T47D (cell line): ENCODE results near the gene KRTAP4-11.
"Not testable (repeated sequence)": the region's sequence is repeated elsewhere in the genome, so short reads cannot be mapped to it uniquely, and the experiment has no call there.

ENCODE experiments used
- DNase-seq, 2 experiments: peaks; one replicate each; pipeline versions ENCODE4 v3.0.0 to v3.0.0-alpha.2; 2011 to 2012; ENCODE audit warnings: low read depth in 1 of 2, low spot score in 1 of 2
- JUND ChIP-seq: IDR thresholded peaks from 2 replicates; pipeline ENCODE4 v1.6.1; 2012; ENCODE audit warnings: low read depth
- in situ Hi-C: cut with HindIII; loops from 2 replicates; pipeline ENCODE4 v1.10.0; 2016; ENCODE audit warnings: low sequenced_read_pairs, low pct_unique_long_range_greater_than_20kb

The KRTAP4-11 gene

DNA sequence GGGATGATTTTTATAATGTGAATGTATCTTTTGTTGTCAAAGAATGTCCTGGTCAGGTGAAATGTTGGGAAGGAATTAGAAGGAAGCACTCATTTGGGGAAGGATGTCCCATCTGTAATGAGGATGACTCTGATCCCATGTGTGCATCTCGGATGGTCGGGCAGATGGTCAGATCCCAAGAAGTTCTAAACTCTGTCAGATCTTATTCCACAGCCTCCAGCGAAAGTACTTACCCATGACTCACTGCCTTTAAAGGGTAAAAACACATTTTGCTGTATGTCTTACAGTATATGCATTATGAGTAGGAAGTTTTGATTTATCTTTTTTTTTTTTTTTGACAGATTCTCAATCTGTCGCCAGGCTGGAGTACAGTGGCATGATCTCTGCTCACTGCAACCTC lies 548 bp upstream of the KRTAP4-11 start:
- in situ Hi-C loops, result no loop called here
- TF ChIP-seq JUND, result no peak
- no peak for DNase-seq

DNA sequence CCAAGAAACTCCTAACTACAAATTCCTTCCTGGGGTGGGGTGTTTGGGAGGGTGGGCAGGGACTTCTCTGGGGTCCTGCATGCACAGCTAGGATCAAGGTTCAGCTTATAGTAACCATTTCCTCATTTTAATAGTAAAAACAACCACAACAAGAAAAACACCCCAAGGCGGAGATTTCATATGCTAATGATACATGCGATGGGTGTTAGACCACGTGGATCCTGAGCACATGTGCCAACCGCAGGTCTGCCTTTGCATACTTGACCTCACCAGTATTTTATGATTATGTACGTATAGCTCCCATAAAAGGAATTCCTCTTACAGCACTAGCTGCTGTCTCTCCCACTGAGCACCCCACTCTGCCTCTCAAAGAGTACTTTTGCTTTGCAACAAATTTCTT lies 1.9 kb downstream of the KRTAP4-11 start:
- no peak for TF ChIP-seq JUND
- in situ Hi-C loops, result no loop called here
- DNase-seq, result peak in 1 of 2 experiments; percentile 56

DNA sequence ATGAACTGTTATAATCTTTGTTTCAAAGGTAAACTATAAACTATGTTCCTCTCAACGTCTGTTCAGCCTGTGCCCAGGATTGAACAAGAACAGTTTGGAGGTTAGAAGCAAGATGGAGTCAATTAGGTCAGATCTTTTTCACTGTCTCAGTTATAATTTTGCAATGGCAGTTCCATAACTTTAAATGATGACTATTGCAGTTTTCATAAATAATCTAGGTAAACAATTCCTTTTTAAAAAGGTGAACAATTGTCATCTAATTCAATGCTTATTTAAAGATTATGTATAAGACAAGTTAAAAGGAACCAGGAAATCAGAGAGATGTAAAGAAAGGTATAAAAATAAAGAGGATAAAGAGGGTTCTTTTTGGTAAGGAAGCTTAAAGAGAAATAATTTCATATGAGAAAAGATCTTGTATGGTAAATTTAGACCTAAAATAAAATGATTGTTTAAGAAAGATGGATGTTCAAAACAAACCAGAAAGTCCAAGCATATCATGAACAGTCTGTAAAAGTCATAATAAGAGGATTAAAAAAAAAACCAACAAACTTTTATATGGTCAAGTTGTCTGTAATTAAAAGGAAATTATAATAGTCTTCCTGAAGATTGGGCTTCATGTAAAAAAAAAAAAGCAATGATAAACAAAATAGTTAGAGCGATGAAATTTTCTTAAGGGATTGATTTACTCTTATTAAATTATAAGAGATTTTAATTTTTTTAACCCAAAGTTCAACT lies 6.9 kb downstream of the KRTAP4-11 start:
- DNase-seq, result no peak
- in situ Hi-C loops, result no loop called here
- TF ChIP-seq JUND, result no peak

DNA sequence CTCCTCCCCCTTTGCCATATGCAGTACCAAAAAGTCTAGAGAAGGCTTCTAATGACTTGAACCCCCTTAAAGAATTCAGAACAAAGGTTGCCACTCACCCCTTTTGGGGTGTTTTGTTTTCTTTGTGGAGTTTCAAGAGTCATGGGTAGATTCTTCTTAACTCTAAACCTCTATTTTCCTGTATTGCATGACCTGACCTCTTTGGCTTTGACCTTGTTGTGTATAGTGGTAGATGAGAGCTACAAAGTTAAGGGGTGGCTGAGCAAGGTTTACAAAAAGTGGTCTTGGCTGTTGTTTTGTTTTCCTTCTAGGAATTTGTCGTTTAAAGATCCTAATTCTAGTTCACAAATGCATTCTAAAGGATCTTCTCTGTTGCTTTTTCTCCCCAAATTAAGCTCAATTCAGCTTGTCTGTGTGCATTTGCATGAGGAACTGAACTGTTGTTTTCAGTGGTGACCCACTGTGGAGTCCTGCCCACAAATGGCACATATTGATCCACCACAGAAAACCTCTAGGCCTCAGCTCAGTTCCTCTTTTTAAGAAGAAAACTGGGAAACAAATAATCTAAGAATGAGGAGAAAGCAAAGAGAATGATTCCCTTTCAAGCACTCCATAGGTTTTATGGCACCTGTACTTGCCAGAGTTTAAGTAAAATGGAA lies 9.3 kb downstream of the KRTAP4-11 start:
- in situ Hi-C loops, DNase-seq: not testable (repeated sequence)

DNA sequence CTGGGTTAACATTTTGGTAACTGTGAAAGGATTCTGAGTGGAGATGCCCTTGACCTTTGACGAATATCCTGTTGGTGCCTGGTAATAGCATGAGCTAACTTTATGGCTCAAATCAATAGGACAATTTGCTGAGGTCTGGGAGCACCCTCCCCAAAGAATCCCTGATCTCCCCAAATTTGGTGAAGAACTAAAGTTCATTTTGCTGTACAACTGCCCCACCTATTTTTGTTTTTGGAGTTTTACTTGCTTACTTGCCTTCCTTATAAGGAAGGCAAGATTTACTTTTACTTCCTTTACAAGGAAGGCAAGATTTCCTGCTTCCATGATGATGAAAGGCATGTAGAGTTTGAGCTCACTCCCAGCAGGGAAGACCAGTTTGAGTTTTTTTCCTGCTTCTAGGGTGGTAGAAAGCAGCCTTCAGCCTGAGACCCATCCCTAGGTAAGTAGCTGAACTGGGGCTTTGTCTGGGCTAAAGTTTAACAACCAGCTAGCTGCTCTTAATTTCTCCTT lies 10.2 kb downstream of the KRTAP4-11 start:
- DNase-seq, result no peak
- in situ Hi-C loops, result no loop called here
- TF ChIP-seq JUND, result no peak

DNA sequence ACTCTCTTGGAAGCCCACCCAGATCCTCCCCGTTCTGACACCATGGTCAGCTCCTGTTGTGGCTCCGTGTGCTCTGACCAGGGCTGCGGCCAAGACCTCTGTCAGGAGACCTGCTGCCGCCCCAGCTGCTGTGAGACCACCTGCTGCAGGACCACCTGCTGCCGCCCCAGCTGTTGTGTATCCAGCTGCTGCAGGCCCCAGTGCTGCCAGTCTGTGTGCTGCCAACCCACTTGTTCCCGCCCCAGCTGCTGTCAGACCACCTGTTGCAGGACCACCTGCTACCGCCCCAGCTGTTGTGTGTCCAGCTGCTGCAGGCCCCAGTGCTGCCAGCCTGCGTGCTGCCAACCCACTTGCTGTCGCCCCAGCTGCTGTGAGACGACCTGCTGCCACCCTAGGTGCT lies 12.8 kb downstream of the KRTAP4-11 start, which contains the start of gene KRTAP4-9:
Gene KRTAP4-9 (plus strand): TSS at position 43 of the 400 bp plus-strand sequence. CDS start 0 bp downstream, at position 43.
- DNase-seq, in situ Hi-C loops: not testable (repeated sequence)

DNA sequence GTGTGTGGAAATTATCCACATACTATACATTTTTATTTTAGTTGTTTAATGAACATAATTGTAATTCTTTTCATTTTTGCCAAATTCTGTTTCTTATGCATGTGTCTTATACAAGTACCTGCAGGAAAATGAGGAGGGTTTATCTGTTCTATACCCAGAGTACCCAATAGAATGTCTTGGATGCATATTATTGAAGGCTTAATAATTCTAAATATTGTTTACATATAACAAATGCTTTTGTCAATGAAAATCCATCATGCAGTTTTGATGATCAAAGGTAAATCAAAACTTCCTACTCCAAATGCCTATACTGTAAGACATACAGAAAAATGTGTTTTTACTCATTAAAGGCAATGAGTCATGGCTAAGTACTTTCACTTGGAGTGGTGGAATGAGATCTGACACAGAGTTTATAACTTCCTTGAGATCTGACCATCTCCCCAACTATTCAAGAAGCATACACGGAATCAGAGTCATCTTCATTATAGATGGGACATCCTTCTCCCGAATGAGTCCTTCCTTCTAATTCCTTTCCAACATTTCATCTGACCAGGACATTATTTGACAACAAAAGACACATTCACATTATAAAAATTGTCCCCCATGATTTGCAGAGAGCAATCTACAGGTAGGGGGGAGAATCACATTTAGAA lies 13.7 kb downstream of the KRTAP4-11 start:
- DNase-seq, in situ Hi-C loops: not testable (repeated sequence)

DNA sequence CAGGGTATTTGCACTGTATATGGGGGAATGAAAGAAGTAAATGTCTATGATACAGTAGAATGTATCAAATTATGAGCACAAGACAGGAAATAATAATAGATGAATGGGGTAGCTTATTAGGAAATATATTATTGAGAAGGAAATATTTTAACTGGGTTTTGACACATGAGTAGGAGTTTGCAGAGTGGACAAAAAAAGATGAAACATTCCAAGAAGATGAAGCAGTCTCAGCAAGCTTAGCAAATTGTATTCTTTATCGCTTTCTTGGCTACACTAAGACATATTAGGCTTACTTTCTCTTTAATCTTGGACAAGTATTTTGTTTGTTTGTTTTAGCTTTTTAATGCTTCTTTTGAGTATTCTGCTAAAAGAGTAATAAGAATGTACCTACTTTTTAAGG lies 14.3 kb downstream of the KRTAP4-11 start:
- in situ Hi-C loops, result no loop called here
- DNase-seq, result no peak
- TF ChIP-seq JUND, result no peak

DNA sequence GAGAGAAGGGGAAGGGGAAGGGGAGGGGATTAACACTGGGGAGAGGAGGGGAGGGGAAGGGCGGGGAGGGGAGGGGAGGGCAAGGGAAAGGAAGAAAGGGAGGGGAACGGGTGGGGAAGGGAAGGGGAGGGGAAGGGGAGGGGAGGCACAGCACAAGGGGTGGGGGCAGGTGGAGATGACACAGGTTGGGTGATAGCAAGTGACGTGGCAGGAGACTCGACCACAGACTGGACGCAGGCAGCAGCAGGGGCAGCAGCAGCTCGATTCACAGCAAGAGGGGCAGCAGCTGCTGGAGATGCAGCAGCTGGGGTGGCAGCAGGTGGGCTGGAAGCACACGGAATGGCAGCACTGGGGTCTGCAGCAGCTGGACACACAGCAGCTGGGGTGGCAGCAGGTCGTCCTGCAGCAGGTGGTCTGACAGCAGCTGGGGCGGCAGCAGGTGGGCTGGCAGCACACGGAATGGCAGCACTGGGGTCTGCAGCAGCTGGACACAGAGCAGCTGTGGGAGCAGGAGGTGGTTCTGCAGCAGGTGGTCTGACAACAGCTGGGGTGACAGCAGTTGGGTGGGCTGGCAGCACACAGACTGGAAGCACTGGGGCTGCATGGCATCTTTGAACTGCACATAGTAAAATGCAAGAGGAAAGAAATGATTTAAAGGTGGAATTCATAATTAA lies 16.4 kb downstream of the KRTAP4-11 start, which contains the start of gene KRTAP4-16:
Gene KRTAP4-16 (minus strand): TSS at position 624 of the 674 bp plus-strand sequence. CDS start 0 bp downstream, at position 624.
- no peak for DNase-seq
- no peak for TF ChIP-seq JUND
- in situ Hi-C loops, result no loop called here

DNA sequence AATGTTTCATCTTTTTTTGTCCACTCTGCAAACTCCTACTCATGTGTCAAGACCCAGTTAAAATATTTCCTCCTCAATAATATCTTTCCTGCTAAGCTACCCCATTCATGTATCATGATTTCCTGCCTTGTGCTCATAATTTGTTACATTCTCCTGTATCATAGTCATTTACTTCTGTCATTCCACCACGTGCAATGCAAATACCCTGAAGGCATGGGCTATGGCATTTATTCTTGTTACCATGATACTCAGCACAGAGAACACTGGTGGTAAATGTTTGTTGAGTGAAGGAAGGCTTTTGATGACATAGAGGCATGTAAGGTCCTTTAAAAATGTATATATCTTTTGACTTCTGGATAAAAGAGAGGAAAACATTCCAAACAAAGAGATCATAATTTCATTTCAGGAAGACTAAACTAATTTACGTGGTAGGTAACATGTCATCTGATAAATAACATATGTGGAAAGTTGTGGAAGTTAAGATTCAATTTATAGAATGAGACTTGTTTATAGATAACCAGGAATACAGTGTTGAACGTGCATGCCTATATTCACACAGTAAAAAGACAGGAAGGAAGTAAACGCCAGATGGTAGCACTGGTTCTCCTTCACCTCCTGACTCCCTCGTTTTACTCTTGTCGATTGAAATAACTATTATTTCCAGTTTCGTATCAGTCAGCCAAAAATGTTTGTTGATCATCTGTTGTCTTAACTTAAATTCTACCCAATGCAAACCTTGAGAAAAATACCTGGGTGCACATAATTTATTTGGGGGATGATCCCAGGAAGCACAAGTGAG lies 18.3 kb downstream of the KRTAP4-11 start:
- DNase-seq, result peak in 1 of 2 experiments; percentile 92
- TF ChIP-seq JUND, result peak; percentile 43; the same call in 1 of the 2 replicates
- in situ Hi-C loops, result not testable (repeated sequence)

DNA sequence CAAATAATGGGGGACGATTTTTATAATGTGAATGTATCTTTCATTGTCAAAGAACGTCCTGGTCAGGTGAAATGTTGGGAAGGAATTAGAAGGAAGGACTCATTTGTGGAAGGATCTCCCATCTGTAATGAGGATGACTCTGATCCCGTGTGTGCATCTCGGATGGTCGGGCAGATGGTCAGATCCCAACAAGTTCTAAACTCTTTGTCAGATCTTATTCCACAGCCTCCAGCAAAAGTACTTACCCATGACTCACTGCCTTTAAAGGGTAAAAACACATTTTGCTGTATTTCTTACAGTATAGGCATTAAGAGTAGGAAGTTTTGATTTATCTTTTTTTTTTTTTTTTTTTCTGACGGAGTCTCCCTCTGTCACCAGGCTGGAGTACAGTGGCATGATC lies 19.7 kb downstream of the KRTAP4-11 start:
- TF ChIP-seq JUND, result no peak
- in situ Hi-C loops, result no loop called here
- DNase-seq, result no peak

DNA sequence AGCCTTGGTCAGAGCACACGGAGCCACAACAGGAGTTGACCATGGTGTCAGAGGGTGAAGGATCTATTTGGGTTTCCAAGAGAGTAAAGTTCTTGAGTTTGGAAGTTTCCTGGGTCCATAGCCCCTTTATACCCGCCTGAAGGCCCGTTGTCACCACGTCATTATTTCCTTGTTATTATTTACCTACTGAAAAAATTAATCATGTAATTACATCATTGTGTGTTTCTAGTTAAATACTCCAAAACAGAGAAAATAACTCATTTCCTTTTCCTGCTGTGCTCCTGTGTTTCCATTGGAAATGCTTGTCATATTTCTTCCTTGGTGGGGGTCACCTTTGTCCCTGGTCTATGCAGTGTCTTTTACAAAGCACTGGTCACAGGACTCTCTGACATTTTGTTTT lies 20.1 kb downstream of the KRTAP4-11 start, which contains the start of gene KRTAP4-8:
Gene KRTAP4-8 (minus strand): TSS at position 101 of the 400 bp plus-strand sequence. CDS start 58 bp downstream, at position 43.
- no peak for DNase-seq
- no peak for TF ChIP-seq JUND
- in situ Hi-C loops, result no loop called here
